IMR-90 (cell line): Measurements from ENCODE around the gene EXOC5.

ENCODE experiments used
- CHD1 ChIP-seq: IDR thresholded peaks from 2 replicates; pipeline ENCODE4 v1.6.1; 2012; ENCODE audit warnings: low read depth, low read length, improper control_type of control experiment
- CTCF ChIP-seq: conservative IDR thresholded peaks from 2 replicates; pipeline ENCODE4 v1.5.1; 2012; ENCODE audit warnings: mild to moderate bottlenecking, low read depth, low read length, improper control_type of control experiment
- MAZ ChIP-seq: IDR thresholded peaks from 2 replicates; pipeline ENCODE4 v1.6.1; 2012; ENCODE audit warnings: low read depth, mild to moderate bottlenecking, low read length, improper control_type of control experiment, moderate library complexity, borderline replicate concordance
- POLR2A ChIP-seq: IDR thresholded peaks from 2 replicates; pipeline ENCODE4 v1.6.1; 2012; ENCODE audit warnings: mild to moderate bottlenecking, low read depth, low read length
- RAD21 ChIP-seq: IDR thresholded peaks from 2 replicates; pipeline ENCODE4 v1.6.1; 2012; ENCODE audit warnings: low read length, improper control_type of control experiment
- TF ChIP-seq, protein P1 (sequence below): fragments of 150-350 bp; IDR thresholded peaks from 2 replicates; pipeline ENCODE4 v1.6.1; 2017; ENCODE audit warnings: mild to moderate bottlenecking, antibody characterized with exemption, low read length, low read depth

DNA sequence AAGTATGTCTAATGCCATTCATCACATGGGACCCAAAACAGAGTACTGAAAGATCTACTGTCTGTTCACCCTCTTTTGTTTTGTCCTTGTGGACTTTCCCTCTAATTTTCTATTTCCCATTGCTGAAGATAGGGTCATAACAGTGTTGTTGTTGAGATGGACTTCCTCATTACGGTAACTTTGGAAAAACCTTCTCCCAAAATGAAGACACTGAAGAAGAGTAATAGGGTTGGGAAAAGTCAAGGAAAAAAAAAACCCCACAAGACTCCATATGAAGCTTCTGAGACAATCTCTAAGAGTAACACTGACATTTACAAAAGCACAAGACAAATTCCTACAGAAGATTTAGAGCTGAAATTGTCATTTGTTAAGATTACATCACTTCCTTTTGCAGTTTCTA lies 36.7 kb downstream of the EXOC5 start:
- TF ChIP-seq CTCF (no peak), RAD21 (no peak), POLR2A (no peak), MAZ (no peak), CHD1 (no peak)
- TF ChIP-seq, protein P1, sequence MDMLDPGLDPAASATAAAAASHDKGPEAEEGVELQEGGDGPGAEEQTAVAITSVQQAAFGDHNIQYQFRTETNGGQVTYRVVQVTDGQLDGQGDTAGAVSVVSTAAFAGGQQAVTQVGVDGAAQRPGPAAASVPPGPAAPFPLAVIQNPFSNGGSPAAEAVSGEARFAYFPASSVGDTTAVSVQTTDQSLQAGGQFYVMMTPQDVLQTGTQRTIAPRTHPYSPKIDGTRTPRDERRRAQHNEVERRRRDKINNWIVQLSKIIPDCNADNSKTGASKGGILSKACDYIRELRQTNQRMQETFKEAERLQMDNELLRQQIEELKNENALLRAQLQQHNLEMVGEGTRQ = no peak
